ENCODE results near the gene MYH14.
"Not testable (repeated sequence)": the region's sequence is repeated elsewhere in the genome, so short reads cannot be mapped to it uniquely, and the experiment has no call there.

MYH14 gene

DNA sequence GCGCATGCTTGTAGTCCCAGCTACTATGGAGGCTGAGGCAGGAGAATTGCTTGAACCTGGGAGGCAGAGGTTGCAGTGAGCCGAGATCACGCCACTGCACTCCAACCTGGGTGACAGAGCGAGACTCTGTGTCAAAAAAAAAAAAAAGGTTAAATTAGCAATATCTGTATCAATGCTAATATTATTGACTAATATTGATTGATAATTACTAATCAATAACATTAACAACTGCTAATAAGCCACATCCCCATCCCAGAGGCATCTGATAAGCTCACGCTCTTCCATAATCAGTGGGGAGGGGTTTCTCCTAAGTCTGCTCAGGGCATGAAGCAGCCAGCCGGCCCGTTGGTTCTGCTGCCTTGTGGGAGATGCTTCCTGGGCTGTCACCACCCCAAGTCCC lies 24.7 kb downstream of the MYH14 start:
- not testable (repeated sequence) for DNase-seq

DNA sequence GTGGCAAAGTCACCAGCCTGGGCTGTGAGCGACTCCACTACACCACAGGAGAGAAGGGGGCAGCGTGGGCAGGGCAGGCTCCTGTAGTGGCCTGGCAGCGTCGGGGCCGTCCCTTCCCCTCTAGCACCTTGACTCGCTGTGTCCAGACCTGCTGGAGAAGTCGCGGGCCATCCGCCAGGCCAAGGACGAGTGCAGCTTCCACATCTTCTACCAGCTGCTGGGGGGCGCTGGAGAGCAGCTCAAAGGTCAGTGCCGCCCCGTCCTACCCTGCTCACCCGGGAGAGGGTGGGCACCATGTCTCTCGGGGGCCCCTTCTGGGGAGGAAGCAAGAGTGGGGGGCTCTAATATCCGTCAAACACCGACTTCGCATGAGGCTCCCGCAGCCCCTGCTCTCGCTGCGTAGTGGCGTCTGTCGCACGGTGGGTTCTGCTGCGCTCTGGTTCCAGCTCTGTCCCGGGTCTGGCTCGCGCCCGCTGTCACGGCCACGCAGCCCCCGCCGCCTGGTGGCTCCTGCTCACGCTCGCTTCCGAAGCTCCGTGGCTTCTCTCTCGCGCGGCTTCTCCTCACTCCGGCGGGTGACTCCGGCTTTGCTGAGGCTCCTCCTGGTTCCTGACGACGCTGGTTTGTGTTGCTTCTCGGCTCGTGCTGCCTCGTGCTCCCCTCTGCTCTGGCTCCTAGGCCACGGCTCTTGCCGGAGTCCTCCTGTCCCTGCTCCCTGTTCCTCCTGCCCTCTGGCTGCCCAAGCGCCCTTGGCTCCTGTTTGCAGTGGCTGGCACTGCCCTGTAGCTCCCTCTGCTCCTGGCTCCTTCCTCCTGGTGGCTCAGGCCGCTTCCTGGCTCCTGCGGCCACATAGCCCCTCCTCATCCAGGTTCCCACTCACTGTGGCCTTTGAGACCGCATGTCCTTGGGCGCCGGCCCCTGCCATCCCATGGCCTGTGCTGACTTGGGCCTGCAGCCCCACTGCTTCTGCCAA lies 27.2 kb downstream of the MYH14 start:
- DNase-seq, result no peak

DNA sequence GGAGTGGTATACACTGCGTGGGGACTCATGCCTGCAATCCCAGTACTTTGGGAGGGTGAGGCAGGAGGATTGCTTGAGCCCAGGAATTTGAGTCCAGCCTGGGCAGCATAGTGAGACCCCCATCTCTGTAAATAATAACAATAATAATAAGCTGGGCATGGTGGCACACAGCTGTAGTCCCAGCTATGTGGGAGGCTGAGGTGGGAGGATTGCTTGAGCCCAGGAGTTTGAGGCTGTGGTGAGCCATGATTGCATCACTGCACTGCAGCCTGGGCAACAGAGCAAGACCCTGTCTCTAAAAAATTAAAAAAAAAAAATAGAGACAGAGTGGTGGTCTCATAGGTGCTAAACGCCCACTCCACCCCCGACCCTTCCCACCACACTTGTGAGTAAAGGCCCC lies 28.0 kb downstream of the MYH14 start:
- DNase-seq, result not testable (repeated sequence)

DNA sequence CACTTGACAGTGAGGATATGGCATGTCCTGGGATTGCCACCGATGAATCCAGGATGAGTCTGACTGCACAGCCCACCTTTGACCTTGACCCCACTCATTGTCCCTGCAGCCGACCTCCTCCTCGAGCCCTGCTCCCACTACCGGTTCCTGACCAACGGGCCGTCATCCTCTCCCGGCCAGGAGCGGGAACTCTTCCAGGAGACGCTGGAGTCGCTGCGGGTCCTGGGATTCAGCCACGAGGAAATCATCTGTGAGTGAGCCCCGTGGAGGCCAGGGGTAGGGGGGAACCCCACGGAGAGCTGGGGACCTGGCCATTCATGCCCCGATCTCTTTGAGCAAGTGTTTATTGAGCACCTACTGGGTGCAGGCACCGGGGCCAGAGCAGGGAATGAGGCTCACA lies 28.4 kb downstream of the MYH14 start:
- no peak for DNase-seq

DNA sequence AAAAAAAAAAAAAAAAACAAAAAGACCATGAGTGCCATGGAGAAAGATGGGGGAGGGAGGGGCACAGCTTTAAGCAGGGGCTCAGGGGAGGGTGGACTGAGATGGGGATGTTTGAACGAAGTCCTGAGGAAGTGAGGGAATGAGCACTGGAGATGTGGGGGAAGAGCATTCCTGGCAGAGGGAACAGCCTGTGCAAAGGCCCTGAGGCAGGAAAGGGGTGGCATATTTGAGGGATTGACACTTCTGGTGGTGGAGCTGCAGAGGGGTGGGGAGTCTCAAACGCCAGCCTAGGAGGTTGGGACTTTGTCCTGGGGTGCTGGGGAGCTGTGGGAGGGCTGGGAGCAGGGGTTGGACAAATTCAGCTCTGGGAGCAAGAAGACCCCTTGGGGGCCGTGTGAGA lies 29.2 kb downstream of the MYH14 start:
- DNase-seq, result no peak

DNA sequence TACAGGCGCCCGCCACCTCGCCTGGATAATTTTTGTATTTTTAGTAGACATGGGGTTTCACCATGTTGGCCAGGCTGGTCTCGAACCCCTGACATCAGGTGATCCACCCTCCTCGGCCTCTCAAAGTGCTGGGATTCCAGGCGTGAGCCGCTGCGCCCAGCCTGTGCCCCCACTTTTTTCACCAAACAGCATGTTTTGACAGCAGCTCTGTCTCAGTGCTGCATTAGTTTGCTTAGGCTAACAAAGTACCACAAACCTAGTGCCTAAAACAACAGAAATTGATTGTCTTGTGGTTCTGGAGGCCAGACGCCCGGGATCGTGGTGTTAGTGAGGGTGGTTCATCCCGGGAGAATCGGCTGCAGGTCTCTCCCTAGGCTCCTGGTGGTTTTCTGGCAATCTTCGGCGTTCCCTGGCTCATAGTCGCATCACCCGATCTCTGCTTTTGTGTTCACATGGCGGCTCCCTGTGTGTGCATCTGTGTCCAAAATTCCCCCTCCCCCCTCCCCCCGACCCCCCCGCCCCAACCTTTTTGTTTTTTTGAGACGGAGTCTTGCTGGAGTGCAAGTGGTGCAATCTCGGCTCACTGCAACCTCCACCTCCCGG lies 30.0 kb downstream of the MYH14 start:
- no peak for DNase-seq

DNA sequence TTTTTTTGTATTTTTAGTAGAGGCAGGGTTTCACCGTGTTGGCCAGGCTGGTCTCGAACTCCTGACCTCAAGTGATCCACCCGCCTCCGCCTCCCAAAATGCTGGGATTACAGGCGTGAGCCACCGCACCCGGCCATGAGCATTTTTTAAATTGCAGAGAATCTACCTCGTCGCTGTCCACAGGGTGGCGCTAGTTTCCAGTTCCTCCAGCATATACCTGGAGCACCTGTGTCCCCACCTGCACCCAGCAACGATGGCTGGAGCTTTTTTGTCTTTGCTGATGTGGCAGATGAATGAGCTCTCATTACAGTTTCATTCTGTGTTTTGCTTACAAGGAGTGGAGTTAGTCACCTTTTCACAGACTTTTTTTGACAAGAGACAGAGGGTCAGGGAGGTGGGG lies 34.1 kb downstream of the MYH14 start:
- not testable (repeated sequence) for DNase-seq

DNA sequence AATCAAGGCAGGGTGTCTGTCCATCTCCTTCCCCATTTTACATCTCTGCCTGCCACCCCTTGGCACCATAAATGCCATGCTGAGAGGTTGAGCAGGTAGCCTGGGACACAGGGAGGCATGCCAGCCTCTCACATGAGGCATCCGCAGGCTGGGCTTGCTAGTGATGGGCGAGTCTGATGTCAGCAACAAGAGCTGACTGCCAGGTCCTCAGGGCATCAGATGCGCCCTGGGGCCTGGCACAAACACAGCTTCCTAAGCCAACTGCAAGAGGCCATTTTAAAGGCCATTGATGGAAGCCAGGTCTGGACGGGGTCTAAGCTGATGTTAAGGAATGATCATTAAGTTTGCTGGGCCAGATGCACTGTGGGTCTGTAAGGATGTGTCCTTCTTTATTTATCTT lies 34.6 kb downstream of the MYH14 start:
- no peak for DNase-seq

DNA sequence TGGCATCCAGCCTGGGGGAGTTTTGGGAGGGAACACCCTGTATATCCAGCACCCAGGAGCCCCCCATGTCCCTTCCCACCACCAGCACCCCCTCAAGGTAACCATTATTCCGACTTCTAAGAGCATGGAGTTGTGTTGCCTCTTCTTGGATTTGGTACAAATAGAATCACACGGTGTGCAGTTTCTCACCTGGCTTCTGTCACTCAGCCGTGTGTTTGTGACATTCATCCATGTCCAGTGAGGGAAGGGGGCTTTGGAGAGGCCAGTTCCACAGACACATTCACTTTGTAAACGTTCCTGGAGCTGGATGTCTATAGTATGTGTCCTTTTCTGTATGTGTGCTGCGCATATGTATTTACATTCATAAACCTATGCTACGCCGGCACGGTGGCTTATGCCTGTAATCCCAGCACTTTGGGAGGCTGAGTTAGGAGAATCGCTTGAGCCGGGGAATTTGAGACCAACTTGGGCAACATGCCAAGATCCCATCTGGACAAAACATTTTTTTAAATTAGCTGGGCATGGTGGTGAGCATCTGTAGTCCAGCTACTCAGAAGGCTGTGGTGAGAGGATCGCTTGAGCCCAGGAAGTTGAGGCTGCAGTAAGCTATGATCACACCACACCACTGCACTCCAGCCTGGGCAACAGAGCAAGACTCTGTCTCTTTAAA lies 36.6 kb downstream of the MYH14 start:
- DNase-seq, result no peak

DNA sequence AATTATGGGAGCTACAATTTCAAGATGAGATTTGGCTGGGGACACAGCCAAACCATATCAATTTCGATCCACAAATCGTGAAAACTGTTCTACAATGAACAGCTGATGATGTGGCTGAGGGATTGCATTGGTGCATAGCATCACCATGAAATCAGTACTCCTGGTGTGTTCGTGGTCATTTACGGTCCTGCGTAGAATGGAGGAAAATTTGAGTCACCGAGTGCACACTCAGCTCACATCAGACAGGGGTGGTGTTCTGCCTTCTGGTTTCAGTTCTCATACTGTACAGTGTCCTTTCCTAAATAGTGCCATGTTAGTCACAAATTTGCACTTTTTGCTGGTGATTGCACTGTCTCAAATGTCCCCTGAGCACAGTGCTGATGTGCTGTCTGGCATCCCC lies 39.2 kb downstream of the MYH14 start:
- DNase-seq, result no peak

DNA sequence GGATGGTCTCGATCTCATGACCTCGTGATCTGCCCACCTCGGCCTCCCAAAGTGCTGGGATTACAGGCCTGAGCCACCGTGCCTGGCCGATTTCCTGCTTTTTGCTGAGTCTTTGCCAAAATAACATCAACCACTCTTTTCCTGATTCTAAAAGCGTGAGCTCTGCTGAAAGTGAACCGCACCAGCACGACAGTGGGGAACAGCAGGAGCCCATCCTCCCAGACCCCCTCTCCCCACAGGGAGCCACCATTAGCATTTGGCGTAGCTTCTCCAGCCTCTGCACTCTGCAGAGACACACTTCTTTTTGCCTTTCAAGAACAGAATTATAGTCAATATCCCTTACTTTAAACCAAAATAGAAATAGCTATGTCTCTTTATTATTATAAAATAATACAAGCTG lies 41.3 kb downstream of the MYH14 start:
- DNase-seq, result no peak

DNA sequence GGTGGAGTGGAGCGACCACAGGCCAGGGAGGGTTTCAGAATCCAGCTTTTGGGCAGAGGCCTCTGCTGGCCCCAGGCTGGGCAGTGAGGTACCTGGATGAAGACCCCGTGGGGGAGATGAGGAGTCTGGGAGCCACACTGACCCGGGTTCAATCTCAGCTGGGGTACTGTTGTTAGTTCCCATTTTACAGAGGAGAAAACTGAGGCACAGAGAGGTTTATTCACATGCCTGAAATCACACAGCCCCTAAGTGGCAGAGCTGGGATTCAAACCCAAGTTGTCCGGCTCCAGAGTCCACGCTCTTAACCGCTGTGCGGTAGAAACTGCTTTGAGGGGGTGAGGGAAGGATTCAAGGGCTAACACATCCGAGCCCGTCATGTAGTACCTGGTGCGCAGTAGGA lies 45.0 kb downstream of the MYH14 start:
- DNase-seq, result no peak

DNA sequence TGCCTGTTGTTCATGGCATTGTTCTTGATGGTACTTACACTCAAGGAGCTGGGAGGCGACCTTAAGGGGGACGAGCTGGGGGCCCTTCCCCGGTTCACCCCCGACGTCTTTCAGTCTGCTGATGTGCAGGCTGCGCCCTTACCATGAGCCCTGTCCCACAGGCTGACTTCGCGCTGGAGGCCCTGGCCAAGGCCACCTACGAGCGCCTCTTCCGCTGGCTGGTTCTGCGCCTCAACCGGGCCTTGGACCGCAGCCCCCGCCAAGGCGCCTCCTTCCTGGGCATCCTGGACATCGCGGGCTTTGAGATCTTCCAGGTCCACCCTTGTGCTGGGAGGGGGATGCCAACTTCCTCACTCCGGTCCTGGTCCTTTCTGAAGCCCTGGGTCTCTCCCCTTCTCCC lies 45.4 kb downstream of the MYH14 start:
- no peak for DNase-seq

DNA sequence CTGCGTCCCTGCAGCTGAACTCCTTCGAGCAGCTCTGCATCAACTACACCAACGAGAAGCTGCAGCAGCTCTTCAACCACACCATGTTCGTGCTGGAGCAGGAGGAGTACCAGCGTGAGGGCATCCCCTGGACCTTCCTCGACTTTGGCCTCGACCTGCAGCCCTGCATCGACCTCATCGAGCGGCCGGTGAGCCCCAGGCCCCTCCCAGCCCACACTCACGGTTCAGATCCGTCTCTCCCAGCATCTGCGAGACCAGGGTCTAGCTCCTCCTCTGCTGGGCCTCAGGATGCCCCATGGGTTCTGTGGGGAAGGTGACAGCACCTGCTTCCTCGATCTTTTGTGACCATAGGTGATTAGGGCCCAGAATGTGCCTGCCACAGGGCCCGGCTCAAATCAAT lies 46.2 kb downstream of the MYH14 start:
- no peak for DNase-seq

DNA sequence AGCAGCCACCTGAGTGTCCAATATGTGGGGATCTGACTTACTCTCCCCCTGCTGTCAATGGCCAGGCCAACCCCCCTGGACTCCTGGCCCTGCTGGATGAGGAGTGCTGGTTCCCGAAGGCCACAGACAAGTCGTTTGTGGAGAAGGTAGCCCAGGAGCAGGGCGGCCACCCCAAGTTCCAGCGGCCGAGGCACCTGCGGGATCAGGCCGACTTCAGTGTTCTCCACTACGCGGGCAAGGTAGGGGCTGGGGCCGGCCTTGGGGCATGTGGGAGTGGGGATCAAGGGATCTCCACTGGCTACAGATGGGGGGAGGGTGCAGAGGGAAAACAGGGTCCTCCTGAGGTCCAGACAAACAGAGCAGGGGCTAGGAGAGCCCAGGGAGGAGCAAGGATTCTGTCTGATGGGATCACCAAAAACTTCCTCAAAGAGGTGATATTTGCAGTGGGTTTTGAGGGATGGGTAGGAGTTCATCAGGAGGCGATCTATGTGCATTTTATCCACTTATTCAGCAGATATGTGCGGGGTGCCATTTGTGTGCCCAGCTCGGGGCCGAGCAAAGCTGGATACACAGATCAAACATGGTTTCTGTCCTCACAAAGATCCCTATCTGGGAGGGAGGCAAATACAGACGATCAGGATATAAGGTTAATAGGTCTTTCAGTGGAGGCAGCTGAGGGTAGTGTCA lies 47.2 kb downstream of the MYH14 start:
- DNase-seq, result no peak

DNA sequence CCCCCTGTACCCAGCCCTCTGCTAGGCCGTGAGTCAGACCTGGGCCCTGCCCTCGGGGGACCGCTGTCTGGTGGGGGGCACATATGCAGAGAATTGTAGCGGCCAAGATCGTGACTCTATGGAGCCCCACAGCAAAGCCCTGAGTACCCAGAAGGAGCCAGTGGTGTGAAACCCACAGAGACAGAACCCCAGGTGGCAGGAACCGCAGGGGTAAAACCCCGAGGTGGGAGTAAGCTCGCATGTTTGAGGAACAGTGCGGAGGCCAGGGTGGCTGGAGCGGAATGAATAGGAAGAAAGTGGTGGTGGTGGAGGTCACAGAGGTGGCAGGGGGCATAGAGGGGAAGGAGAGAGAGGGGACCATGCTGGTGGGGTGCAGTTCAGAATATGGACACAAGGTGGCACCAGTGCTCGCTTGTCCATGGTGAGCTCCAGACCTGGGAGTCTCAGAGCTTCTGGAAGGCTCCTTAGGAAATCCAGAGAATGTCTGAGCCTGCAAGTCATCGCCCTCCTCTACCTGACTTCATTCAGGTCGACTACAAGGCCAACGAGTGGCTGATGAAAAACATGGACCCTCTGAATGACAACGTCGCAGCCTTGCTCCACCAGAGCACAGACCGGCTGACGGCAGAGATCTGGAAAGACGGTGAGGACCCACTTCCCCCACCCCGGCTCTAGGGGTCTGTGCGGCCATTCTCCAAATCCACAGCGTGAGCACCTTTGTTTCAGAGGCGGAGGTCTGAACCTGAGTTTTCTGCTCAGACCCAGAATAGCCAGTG lies 48.9 kb downstream of the MYH14 start:
- no peak for DNase-seq

DNA sequence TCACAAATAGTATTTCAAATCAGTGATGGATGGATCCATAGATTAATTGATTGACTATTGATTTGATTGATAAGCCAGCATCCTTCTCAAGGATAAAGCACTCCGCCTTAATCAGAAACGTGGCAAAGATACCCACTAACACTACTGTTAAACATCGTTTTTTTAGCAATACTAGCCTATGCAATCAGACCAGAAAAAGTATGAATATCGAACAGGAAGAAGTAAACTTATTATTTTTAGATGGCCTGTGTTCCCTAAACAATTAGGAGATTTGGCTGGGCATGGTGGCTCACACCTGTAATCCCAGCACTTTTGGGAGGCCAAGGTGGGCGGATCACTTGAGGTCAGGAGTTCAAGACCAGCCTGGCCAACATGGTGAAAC lies 49.5 kb downstream of the MYH14 start:
- DNase-seq, result no peak

DNA sequence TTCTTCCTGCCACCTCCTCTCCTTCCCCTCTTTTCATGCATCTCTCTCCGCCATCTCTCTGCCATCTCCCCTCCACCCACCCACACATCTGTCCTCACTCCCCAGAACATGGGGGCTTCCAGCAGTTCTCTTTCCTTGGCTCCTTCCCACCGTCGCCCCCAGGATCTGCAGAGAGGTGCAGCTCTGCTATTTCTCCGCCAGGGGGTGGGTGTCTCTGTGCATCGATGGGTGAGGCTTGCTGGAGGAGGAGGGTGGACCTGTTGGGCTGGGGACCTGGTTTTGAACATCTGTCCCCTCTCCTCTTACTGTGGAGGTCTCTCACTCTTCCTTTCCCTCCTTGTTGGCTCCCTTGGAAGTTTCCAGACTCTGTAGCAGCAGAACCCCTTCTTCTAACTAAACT lies 51.7 kb downstream of the MYH14 start:
- DNase-seq, result no peak

DNA sequence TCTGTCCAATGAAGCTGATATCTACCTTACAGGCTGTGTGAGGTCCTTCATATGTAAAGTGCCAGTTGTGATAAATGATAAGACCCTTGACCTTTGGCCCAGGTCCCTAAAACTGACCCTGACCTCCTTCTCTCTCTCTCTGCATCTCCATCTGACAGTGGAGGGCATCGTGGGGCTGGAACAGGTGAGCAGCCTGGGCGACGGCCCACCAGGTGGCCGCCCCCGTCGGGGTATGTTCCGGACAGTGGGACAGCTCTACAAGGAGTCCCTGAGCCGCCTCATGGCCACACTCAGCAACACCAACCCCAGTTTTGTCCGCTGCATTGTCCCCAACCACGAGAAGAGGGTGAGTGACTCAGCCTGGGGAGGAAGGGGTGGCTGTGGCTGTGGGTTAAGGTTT lies 53.7 kb downstream of the MYH14 start:
- no peak for DNase-seq

DNA sequence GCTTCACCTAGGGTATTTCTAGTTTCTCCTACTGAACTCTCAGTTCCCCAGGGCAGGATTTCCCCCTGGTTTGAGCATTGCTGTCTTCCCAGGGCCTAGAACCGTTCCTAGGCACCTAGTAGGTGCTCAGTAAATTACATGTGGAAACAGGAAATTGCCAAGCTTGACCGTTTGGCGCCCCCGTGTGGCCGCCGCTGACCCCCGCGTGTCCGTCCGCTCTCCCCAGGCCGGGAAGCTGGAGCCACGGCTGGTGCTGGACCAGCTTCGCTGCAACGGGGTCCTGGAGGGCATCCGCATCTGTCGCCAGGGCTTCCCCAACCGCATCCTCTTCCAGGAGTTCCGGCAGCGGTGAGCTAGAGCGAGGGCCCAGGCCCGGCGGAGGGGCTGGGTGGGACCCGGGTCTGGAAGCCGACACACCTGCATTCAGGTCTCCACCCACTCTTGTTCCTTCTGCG lies 55.5 kb downstream of the MYH14 start:
- DNase-seq, result no peak

DNA sequence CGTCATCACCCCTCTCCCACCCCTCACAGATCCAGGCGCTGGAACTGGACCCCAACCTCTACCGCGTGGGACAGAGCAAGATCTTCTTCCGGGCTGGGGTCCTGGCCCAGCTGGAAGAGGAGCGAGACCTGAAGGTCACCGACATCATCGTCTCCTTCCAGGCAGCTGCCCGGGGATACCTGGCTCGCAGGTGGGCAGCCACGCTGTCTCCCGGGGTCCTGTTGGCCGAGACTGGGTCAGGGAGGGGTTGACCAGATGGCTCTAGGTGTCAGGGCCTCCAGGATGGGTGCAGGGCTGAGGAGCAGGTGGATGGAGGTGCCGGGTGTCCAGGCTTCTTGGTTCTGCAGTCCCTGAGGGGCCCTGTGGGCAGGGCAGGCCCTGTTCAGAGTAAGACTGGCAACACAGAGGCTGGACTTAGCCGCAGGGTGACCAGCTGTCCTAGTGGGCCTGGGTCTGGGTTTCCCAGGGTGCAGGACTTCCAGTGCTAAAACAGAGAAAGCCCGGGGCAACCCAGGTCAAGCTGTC lies 58.1 kb downstream of the MYH14 start:
- no peak for DNase-seq

DNA sequence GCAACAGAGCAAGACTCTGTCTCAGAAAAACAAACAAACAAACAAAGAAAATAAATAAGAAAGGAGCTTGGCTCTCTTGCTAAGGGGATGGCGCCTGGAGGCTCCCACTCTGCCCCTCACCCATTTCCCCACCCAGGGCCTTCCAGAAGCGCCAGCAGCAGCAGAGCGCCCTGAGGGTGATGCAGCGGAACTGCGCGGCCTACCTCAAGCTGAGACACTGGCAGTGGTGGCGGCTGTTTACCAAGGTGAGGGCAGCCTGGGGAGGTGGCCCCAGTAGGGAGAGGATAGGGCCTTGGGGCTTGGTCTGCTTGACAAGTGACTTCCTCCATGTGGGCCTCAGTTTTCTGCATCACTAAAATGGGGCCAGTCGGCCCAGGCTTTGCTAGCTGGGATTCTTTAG lies 59.8 kb downstream of the MYH14 start:
- DNase-seq, result no peak

All from fibroblast of skin of right quadriceps (primary cell).